Measurements from ENCODE around the gene CFAP97.
"Not testable (repeated sequence)": the region's sequence is repeated elsewhere in the genome, so short reads cannot be mapped to it uniquely, and the experiment has no call there.

CFAP97 gene

DNA sequence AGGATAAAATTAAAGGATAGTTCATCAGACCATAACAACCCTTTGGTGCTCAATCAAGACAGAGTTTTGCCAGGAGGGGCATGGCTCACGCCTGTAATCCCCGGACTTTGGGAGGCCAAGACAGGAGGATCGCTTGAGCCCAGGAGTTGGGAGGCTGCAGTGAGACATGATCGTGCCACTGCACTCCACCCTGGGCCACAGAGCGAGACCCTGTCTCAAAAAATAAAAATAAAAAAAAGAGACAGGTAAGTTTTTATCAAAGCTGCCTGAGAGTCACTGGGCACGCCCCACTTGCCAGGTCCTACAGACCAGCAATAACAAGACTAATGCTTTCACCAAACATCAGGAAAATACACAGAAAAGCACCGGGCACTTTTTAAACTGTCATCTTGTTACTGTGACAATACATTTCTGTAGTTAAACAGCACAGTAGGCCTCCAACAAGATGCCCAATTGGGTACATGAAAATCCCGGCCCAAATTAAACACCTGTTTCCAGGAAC is 765 bp downstream of the CFAP97 start:
- H3K4me3 ChIP-seq (ENCODE audit: low read depth, low read length): peak overlapping the region; percentile 88
- TF ChIP-seq, protein P1, sequence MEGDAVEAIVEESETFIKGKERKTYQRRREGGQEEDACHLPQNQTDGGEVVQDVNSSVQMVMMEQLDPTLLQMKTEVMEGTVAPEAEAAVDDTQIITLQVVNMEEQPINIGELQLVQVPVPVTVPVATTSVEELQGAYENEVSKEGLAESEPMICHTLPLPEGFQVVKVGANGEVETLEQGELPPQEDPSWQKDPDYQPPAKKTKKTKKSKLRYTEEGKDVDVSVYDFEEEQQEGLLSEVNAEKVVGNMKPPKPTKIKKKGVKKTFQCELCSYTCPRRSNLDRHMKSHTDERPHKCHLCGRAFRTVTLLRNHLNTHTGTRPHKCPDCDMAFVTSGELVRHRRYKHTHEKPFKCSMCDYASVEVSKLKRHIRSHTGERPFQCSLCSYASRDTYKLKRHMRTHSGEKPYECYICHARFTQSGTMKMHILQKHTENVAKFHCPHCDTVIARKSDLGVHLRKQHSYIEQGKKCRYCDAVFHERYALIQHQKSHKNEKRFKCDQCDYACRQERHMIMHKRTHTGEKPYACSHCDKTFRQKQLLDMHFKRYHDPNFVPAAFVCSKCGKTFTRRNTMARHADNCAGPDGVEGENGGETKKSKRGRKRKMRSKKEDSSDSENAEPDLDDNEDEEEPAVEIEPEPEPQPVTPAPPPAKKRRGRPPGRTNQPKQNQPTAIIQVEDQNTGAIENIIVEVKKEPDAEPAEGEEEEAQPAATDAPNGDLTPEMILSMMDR (IDR thresholded peaks at IDR 0.05; ENCODE audit: insufficient read depth, low read depth, low read length, missing control alignments): no peak
- DNase-seq (ENCODE audit: low read depth): no peak

DNA sequence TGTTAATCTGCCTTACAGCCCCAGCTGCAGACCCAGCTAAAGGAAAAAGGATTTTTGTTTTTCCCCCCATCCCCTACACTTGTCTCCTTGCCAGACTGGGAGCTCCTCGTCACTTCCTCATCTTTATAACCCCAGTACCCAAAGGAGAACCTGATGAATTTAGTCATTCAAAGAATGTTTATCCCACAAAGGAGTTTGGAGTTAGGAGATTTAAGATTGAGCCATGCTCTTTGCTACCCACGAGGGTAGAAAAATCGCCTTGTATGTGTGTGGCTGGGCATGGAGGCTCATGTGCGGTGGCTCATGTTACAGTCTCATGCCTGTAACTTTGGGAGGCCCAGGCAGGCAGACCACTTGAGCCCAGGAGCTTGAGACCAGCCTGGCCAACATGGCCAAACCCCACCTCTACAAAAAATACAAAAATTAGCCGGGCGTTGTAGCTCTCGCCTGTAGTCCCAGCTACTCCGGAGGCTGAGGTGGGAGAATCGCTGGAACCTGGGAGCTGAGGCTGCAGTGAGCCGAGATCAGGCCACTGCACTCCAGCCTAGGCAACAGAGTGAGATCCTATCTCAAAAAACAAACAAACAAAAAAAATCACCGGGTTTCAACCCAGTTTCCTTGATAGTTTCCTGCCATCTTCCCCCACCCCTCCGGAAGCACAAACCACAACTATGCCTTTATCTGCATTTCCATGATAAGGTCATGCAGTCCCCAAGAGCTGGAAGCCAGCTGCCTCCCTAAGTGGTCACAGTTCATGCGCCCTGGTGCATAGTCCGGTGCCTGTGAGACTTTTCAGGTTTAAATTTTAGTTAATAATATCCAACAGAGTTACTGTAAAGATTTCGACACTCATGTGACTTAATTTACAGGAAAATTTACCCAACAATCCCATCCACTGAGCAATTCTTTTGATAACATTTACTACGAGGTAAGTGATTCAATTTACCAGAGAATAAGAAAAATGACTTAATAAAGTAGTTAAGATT is 1.5 kb downstream of the CFAP97 start:
- peak; percentile 50 for DNase-seq (ENCODE audit: low read depth)
- TF ChIP-seq, protein P1 (IDR thresholded peaks at IDR 0.05; ENCODE audit: insufficient read depth, low read depth, low read length, missing control alignments): no peak
- peak overlapping the region; percentile 88 for H3K4me3 ChIP-seq (ENCODE audit: low read depth, low read length)

DNA sequence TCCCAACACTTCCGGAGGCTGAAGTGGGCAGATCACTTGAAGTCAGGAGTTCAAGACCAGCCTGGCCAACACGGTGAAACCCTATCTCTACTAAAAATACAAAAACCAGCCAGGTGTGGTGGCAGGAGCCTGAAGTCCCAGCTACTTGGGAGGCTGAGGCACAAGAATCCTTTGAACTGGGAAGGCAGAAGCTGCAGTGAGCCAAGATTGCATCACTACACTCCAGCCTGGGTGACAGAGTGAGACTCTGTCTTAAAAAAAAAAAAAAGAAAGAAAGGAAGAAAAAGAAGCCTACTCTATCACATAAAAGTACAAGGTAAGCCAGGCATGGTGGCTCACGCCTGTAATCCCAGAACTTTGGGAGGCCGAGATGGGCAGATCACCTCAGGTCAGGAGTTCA is 5.6 kb downstream of the CFAP97 start:
- DNase-seq (ENCODE audit: low read depth): not testable (repeated sequence)

DNA sequence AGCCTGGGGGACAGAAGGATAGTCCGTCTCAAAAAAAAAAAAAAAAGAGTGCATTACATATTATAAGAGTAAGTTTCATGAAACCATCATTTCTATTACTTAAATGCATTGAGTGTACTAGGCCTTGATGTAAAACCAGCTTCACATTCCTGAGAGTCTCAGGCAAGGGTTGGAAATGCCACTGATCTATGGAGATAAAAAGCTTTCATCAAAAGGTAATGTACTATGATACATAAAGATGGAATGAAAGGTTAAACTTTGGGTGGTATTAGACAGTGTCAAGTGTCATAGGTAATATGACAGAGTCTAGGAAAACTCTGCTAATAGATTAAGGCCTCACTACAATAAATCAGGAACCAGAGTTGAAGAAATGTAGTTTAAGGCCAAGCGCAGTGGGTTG is 7.4 kb downstream of the CFAP97 start:
- no peak for DNase-seq (ENCODE audit: low read depth)
- no peak overlapping the region for H3K4me3 ChIP-seq (ENCODE audit: low read depth, low read length)
- TF ChIP-seq, protein P1 (IDR thresholded peaks at IDR 0.05; ENCODE audit: insufficient read depth, low read depth, low read length, missing control alignments): no peak

More for the DNA sequence above, 5.6 kb downstream of the CFAP97 start:
- not testable (repeated sequence) for H3K4me3 ChIP-seq (ENCODE audit: low read depth, low read length)

DNA sequence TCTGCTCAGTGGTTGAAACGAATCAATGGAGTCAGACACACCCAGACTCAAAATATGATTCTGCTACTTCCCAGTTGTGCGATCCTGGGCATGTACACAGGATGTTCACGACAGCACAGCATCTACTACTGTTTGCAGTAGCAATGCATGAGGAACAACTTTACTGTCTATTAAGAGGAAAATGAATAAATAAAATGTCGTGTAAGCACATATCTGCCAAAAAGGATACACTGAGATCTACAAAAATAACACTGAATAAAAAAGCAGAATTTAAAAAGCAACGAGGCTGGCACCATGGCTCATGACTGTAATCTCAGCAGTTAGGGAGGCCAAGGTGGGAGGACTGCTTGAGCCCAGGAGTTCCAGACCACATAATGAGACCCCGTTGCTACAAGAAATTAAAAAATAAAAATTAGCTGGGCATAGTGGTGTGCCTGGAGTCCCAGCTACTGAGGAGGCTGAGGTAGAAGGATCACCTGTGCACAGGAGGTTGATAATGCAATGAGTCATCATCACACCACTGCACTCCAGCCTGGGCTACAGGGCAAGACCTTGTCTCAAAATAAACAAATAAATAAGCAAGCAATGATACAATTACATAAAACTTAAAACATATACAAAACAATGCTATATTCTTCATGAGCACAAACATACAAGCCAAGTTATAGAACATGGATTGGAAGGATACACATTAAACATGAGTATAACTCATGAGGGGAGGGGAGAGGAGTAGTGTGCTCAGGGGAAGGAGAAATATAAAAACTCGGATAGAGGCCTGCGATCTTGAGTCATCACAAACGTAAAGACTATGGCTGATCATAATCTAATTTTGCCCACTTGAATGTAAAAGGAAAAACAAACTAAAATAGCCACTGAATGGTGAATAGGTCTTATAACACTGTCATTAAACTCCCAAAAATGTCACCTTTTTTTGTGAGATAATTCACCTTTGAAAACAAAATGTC is 8.6 kb downstream of the CFAP97 start:
- no peak overlapping the region for H3K4me3 ChIP-seq (ENCODE audit: low read depth, low read length)
- TF ChIP-seq, protein P1 (IDR thresholded peaks at IDR 0.05; ENCODE audit: insufficient read depth, low read depth, low read length, missing control alignments): no peak
- DNase-seq (ENCODE audit: low read depth): no peak

DNA sequence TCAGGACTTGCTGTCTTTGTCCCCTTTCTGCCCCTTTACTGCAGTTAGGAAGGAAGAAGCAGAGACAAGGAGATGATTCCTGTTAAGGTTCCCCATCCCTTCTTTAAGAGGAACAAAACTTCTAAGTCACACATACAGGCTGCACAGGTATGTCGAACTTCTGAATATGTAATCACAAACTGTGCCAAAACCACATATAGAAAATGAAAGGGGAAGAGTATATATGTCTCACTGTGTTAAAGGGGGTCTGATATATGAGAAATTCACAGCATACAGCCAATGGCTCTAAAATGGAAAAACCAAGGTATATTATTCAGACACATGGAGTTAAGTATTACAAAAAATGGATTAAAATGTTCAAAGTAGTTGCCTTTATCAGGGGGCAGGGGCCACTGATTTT is 11.7 kb downstream of the CFAP97 start:
- TF ChIP-seq, protein P1 (IDR thresholded peaks at IDR 0.05; ENCODE audit: insufficient read depth, low read depth, low read length, missing control alignments): no peak
- H3K4me3 ChIP-seq (ENCODE audit: low read depth, low read length): no peak overlapping the region
- DNase-seq (ENCODE audit: low read depth): peak; percentile 41
